Endothelial cell of umbilical vein (primary cell): ENCODE results near the gene ZNF618.

Experiments used
- EZH2 ChIP-seq: IDR thresholded peaks from 2 replicates; pipeline ENCODE4 v1.6.1; 2012; ENCODE audit warnings: borderline replicate concordance, low read depth, mild to moderate bottlenecking, moderate library complexity, low read length, inconsistent platforms; ENCODE audit not compliant: severe bottlenecking
- FOS ChIP-seq: IDR thresholded peaks from 2 replicates; pipeline ENCODE4 v1.6.1; 2011; ENCODE audit warnings: mild to moderate bottlenecking, low read length, moderate library complexity, borderline replicate concordance; ENCODE audit not compliant: insufficient read depth
- POLR2A ChIP-seq: IDR thresholded peaks from 2 replicates; pipeline ENCODE4 v1.6.1; 2012; ENCODE audit warnings: low read depth, mild to moderate bottlenecking, control low read depth, low read length
- POLR2AphosphoS5 ChIP-seq: IDR thresholded peaks from 2 replicates; pipeline ENCODE4 v1.6.1; 2012; ENCODE audit warnings: low read depth, mild to moderate bottlenecking, control low read depth, low read length, moderate library complexity; ENCODE audit not compliant: insufficient read depth
- TF ChIP-seq, protein P1 (sequence below), 2 donors: IDR thresholded peaks; 1 replicate in 1 of 2; 2 replicates in 1 of 2; pipeline ENCODE4 v1.5.1; 2011; ENCODE audit warnings: low read length in 2 of 2, mild to moderate bottlenecking in 2 of 2, moderate library complexity in 2 of 2, control low read depth in 1 of 2, inconsistent platforms in 1 of 2, low read depth in 1 of 2; ENCODE audit not compliant: insufficient read depth in 1 of 2; ENCODE audit errors: extremely low read depth in 1 of 2

DNA sequence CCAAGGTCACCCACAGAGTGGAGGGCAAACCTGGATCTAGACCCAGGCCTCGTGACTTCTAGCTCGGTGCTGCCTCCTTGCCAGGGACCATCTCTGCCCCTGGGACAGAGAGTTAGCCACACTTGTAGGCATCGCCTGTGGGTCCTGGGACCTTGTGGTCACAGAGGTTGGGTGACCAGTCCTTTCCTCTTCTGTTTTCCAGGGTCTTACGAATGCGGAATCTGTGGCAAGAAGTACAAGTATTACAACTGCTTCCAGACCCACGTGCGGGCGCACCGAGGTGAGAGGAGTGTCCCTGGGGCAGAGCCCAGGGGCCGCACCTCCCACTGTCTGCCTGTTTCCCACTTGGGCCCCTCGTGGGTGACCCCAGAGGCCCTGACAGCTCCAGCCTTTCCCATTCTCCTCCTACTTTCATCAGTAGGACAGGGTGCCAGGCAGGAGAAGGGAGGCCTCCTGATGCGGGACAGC, 125.7 kb downstream of the ZNF618 start:
- no peak for TF ChIP-seq EZH2
- TF ChIP-seq, protein P1, sequence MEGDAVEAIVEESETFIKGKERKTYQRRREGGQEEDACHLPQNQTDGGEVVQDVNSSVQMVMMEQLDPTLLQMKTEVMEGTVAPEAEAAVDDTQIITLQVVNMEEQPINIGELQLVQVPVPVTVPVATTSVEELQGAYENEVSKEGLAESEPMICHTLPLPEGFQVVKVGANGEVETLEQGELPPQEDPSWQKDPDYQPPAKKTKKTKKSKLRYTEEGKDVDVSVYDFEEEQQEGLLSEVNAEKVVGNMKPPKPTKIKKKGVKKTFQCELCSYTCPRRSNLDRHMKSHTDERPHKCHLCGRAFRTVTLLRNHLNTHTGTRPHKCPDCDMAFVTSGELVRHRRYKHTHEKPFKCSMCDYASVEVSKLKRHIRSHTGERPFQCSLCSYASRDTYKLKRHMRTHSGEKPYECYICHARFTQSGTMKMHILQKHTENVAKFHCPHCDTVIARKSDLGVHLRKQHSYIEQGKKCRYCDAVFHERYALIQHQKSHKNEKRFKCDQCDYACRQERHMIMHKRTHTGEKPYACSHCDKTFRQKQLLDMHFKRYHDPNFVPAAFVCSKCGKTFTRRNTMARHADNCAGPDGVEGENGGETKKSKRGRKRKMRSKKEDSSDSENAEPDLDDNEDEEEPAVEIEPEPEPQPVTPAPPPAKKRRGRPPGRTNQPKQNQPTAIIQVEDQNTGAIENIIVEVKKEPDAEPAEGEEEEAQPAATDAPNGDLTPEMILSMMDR (IDR thresholded peaks at IDR 0.05; ENCODE audit: extremely low read depth in 1 of 2, insufficient read depth in 1 of 2, low read depth in 1 of 2, low read length in 2 of 2) = no peak
- TF ChIP-seq POLR2A = no peak
- TF ChIP-seq POLR2AphosphoS5 = no peak
- no peak for TF ChIP-seq FOS
